Thoracic aorta (tissue), 2 donors: ENCODE data around the gene SCN11A. TPM values are rescaled to one million over a fixed set of nuclear protein-coding genes. Genes with fewer than 3 reads are reported as not detected.

Experiments
- ATAC-seq: fragments of 150-250 bp; one replicate; pipeline ENCODE4 v1.8.0; 2017; ENCODE audit warnings: low read depth; ENCODE audit not compliant: insufficient number of reproducible peaks, low FRiP score
- DNase-seq: peaks from one replicate; pipeline ENCODE4 v3.0.0-alpha.2; 2020; ENCODE audit warnings: low spot score
- H3K27ac ChIP-seq, 2 donors: fragments of 200-600 bp; sonication (generic); 1 replicate in 1 of 2; 2 replicates in 1 of 2; pipeline ENCODE4 v1.5.1; 2016; ENCODE audit warnings: mild to moderate bottlenecking in 2 of 2, moderate library complexity in 2 of 2
- H3K27me3 ChIP-seq: fragments of 200-600 bp; sonication (generic); replicated peaks from 2 replicates; pipeline ENCODE4 v1.6.0; 2016; ENCODE audit warnings: mild to moderate bottlenecking; ENCODE audit not compliant: insufficient read depth
- H3K36me3 ChIP-seq: fragments of 200-600 bp; sonication (generic); one replicate; pipeline ENCODE4 v1.5.1; 2016
- H3K4me1 ChIP-seq, 2 donors: fragments of 200-600 bp; sonication (generic); 1 replicate in 1 of 2; 2 replicates in 1 of 2; pipeline versions ENCODE4 v1.5.1 to v1.6.0; 2016; ENCODE audit warnings: low read depth in 2 of 2, mild to moderate bottlenecking in 1 of 2; ENCODE audit not compliant: control insufficient read depth in 1 of 2
- H3K4me3 ChIP-seq: fragments of 200-600 bp; sonication (generic); 2 replicates; pipeline ENCODE4 v1.5.1; 2016; ENCODE audit warnings: mild to moderate bottlenecking
- H3K9me3 ChIP-seq: fragments of 200-600 bp; sonication (generic); 2 replicates; pipeline ENCODE4 v1.5.1; 2016
- total RNA-seq, 2 donors: library from RNA; depleted of rRNA; stranded (reverse); fragments of >200 nt; gene quantifications; one replicate each; pipeline versions ENCODE4 v1.1.0 to v1.2.3, GENCODE V29; 2016
- TF ChIP-seq, protein P1 (sequence below): fragments of 200-600 bp; sonication (generic); IDR thresholded peaks from one replicate; pipeline ENCODE4 v1.5.1; 2019; ENCODE audit warnings: antibody characterized with exemption

SCN11A gene
- total RNA-seq, 2 donors from 2014 or later, result 0.07 TPM; not detected in 1

DNA sequence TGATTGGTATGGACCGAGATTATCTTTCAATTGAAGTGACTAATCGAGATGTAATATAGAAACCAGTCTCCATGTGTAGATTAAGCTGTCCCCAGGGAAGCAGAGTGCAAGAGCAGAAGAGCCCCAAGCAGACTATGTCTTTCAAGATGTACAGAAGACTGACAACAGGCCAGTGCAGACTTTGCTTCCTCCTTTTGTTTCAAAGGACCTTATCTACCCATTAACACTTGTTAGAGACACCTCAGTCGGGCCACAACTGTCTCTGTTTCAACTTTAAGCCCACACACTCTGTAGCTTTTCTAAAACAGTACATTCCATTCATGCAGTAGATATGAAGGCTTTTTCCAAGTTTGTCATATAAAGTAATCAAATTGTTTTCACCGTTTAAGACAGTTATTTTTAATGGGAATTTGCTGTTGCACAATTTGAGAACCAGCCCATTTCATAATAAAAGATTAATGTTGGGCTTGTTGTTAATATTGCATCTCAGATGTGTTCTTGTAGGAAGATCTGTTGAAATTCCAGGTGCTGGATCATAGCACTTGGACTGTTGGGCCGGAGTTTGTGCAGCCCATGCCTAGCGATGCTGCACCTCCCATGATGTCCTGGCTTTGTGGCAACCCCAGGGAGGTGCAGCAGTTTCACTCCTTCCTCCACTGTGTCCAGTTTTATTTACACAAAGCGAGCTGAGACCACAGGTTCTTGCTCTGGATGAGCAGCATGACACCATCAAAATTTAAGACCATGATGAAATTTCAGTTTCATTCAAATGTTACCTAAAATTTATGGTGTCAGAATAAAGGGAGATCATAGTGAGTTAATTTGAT, 43.3 kb upstream of the SCN11A start:
- TF ChIP-seq, protein P1, sequence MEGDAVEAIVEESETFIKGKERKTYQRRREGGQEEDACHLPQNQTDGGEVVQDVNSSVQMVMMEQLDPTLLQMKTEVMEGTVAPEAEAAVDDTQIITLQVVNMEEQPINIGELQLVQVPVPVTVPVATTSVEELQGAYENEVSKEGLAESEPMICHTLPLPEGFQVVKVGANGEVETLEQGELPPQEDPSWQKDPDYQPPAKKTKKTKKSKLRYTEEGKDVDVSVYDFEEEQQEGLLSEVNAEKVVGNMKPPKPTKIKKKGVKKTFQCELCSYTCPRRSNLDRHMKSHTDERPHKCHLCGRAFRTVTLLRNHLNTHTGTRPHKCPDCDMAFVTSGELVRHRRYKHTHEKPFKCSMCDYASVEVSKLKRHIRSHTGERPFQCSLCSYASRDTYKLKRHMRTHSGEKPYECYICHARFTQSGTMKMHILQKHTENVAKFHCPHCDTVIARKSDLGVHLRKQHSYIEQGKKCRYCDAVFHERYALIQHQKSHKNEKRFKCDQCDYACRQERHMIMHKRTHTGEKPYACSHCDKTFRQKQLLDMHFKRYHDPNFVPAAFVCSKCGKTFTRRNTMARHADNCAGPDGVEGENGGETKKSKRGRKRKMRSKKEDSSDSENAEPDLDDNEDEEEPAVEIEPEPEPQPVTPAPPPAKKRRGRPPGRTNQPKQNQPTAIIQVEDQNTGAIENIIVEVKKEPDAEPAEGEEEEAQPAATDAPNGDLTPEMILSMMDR, result no peak
- ATAC-seq, result no peak
- Histone ChIP-seq H3K4me3 (no peak overlapping the region), H3K27me3 (no peaks in the 10 kb centered on the region), H3K36me3 (peaks cover 67% of the 10 kb centered on the region), H3K9me3 (no peaks in the 10 kb centered on the region), H3K27ac (no peak overlapping the region), H3K4me1 (no peaks in the 10 kb centered on the region)
- DNase-seq, result no peak

DNA sequence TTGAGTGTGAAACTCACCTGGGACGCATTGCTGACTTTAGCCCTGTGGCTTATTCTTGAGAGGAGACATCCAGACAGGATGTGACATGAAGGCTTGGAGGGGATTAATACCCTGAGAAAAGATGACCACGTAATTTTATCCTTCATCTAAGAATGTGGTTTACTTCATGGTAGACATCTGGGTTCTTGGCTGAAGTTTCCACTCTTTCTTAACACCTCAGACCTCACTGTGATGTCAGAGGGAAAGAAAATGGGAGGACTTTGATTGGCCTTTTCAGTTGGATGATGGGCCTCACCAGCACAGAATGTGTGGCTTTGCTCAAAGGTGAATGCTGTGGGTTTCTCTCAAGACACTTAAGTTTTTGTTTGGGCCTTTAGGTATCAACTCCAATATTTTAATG, 39.2 kb upstream of the SCN11A start:
- no peaks in the 10 kb centered on the region for H3K4me1 ChIP-seq
- H3K36me3 ChIP-seq, result peaks cover 63% of the 10 kb centered on the region
- DNase-seq (no peak), ATAC-seq (no peak)
- H3K9me3 ChIP-seq, result no peaks in the 10 kb centered on the region
- H3K4me3 ChIP-seq, result no peak overlapping the region
- H3K27ac ChIP-seq, result no peak overlapping the region
- TF ChIP-seq, protein P1, result no peak
- no peaks in the 10 kb centered on the region for H3K27me3 ChIP-seq

DNA sequence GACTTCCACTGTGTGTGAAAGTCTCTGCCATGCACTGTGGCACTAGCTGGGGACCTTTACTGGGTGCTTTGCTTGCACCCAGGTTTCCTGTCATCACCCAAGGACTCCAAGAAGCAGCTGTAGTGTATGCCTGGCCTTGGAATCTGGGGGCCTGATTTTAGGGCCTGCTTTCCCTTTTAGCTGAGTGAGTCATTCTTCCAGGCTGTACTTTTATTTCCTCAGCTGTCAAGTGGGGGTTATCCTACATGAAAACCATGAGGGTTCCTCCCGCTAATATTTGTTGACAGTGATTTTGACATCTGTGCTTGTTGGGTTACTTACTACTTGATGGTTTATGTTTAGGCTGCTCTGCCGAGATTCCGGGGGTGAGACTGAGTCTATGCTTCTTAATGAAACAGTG, 37.1 kb upstream of the SCN11A start:
- ATAC-seq, result no peak
- Histone ChIP-seq H3K36me3 (peaks cover 48% of the 10 kb centered on the region), H3K4me3 (no peak overlapping the region)

DNA sequence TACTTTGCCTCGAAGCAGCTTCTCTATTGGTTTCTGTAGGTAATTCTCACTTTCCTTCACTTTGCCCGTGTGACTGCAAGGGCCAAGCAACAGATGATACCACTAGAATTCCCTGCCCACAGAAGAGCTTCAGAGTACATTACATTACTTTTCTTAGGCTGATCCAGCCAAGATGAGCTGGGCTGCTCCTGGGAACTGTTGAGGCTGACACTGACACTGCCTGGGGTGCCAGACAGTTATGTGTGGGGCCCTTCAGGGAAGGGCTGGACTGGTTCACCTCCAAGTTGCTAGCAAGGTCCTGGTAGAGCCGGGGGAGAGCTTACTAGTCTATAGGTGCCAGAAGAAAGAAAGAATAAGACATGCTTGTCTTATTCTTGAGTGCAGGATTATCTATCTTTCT, 36.7 kb upstream of the SCN11A start:
- TF ChIP-seq, protein P1, result no peak

More for the DNA sequence above, 37.1 kb upstream of the SCN11A start:
- Histone ChIP-seq H3K4me1 (no peaks in the 10 kb centered on the region), H3K27ac (no peak overlapping the region), H3K9me3 (no peaks in the 10 kb centered on the region), H3K27me3 (no peaks in the 10 kb centered on the region)
- TF ChIP-seq, protein P1, result no peak
- no peak for DNase-seq

DNA sequence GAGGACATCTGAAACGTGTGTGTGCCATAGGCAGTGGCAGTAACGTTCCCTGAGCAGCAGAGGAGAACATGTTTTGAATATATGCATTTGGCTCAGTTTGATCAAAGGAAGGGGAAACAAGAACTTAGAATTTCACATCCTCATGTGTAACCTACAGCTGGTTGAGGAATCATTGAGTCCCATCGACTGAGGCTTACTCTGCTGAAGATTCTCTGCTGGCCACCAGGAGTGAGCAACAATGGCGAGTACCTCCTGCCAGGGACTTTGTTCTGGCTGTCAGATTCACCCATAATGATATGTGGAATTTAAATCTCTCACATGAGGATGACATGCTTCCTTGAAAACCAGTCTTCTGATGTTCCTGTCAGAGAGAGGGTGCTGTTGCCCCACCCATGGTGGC, 34.4 kb upstream of the SCN11A start:
- H3K27me3 ChIP-seq, result no peaks in the 10 kb centered on the region
- TF ChIP-seq, protein P1, result no peak
- no peak overlapping the region for H3K27ac ChIP-seq
- H3K4me3 ChIP-seq, result no peak overlapping the region
- no peaks in the 10 kb centered on the region for H3K4me1 ChIP-seq
- ATAC-seq (no peak), DNase-seq (no peak)
- H3K9me3 ChIP-seq, result no peaks in the 10 kb centered on the region
- peaks cover 39% of the 10 kb centered on the region for H3K36me3 ChIP-seq

More for the DNA sequence above, 36.7 kb upstream of the SCN11A start:
- Histone ChIP-seq H3K27ac (no peak overlapping the region), H3K36me3 (peaks cover 47% of the 10 kb centered on the region), H3K4me3 (no peak overlapping the region), H3K4me1 (no peaks in the 10 kb centered on the region), H3K9me3 (no peaks in the 10 kb centered on the region), H3K27me3 (no peaks in the 10 kb centered on the region)
- no peak for DNase-seq
- ATAC-seq, result no peak
